GM20431 (cell line): ENCODE data around the gene DNMT1.

Source experiments
- in situ Hi-C: fragments of 300-500 bp; cut with MseI, MboI; formaldehyde crosslinking; loops from one replicate; pipeline ENCODE4 v1.15.0; 2020; ENCODE audit warnings: low sequenced_read_pairs; ENCODE audit not compliant: unreplicated experiment

DNMT1 gene

GRCh38 chr19:10143681-10144080 is 51.1 kb downstream of the DNMT1 start:
- in situ Hi-C loops, result no loop called here

- in situ Hi-C loops, result no loop called here
Measured at GRCh38 chr19:10142701-10143375, 51.9 kb downstream of the DNMT1 start.

- in situ Hi-C loops, result no loop called here
Measured at GRCh38 chr19:10141973-10142372, 52.8 kb downstream of the DNMT1 start.

- in situ Hi-C loops, result no loop called here
Measured at GRCh38 chr19:10141479-10141878, 53.3 kb downstream of the DNMT1 start.

GRCh38 chr19:10139952-10140351 is 54.8 kb downstream of the DNMT1 start:
- in situ Hi-C loops, result no loop called here

GRCh38 chr19:10138879-10139795 is 55.6 kb downstream of the DNMT1 start:
- in situ Hi-C loops, result no loop called here

GRCh38 chr19:10137751-10138682 is 56.7 kb downstream of the DNMT1 start:
- in situ Hi-C loops, result no loop called here

GRCh38 chr19:10136936-10137335 is 57.8 kb downstream of the DNMT1 start:
- in situ Hi-C loops, result no loop called here

- in situ Hi-C loops, result no loop called here
Measured at GRCh38 chr19:10135551-10136334, 59.0 kb downstream of the DNMT1 start.

GRCh38 chr19:10134040-10134439 is 60.7 kb downstream of the DNMT1 start:
- in situ Hi-C loops, result no loop called here

GRCh38 chr19:10133596-10133995 is 61.2 kb downstream of the DNMT1 start:
- in situ Hi-C loops, result no loop called here

GRCh38 chr19:10132905-10133304 is 61.8 kb downstream of the DNMT1 start:
- in situ Hi-C loops, result no loop called here

- in situ Hi-C loops, result no loop called here
Measured at GRCh38 chr19:10126213-10126639, 68.5 kb downstream of the DNMT1 start.

GRCh38 chr19:10124429-10124828 is 70.3 kb downstream of the DNMT1 start:
- in situ Hi-C loops, result no loop called here

- in situ Hi-C loops, result no loop called here
Measured at GRCh38 chr19:10122045-10122444, 72.7 kb downstream of the DNMT1 start.

GRCh38 chr19:10120538-10121189 is 74.1 kb downstream of the DNMT1 start:
- in situ Hi-C loops, result no loop called here

GRCh38 chr19:10118960-10119359 is 75.8 kb downstream of the DNMT1 start:
- in situ Hi-C loops, result no loop called here

GRCh38 chr19:10116866-10117616 is 77.7 kb downstream of the DNMT1 start:
- in situ Hi-C loops, result no loop called here
